Colonic mucosa (tissue), 4 donors: ENCODE measurements around the gene JUN. TPM values are rescaled to one million over a fixed set of nuclear protein-coding genes. Genes with fewer than 3 reads are reported as not detected.
A peak's percentile ranks its signal among the peaks of the same experiment; 100 is the strongest.

Experiments used
- DNase-seq: peaks from one replicate; pipeline ENCODE4 v3.0.0-alpha.2; 2020
- H3K27ac ChIP-seq: fragments of 200-600 bp; one replicate; pipeline ENCODE4 v1.8.0; 2021
- H3K27me3 ChIP-seq: fragments of 200-600 bp; one replicate; pipeline ENCODE4 v1.8.0; 2021
- H3K36me3 ChIP-seq: fragments of 200-600 bp; one replicate; pipeline ENCODE4 v1.8.0; 2021
- H3K4me1 ChIP-seq: fragments of 200-600 bp; one replicate; pipeline ENCODE4 v1.8.0; 2021; ENCODE audit warnings: mild to moderate bottlenecking
- H3K4me3 ChIP-seq: fragments of 200-600 bp; one replicate; pipeline ENCODE4 v1.8.0; 2021
- H3K9ac ChIP-seq, 2 donors: one replicate each; pipeline ENCODE4 v1.7.0; 2013; ENCODE audit warnings: control low read depth in 2 of 2, low read depth in 2 of 2, low read length in 2 of 2
- H3K9me3 ChIP-seq: fragments of 200-600 bp; one replicate; pipeline ENCODE4 v1.8.0; 2021
- CTCF ChIP-seq: fragments of 200-600 bp; IDR thresholded peaks from one replicate; pipeline ENCODE4 v1.8.0; 2022; ENCODE audit warnings: antibody characterized with exemption, mild to moderate bottlenecking
- intact Hi-C: fragments of 100-400 bp; cut with DNase I; formaldehyde crosslinking; loops from one replicate; pipeline ENCODE4 v1.14.1; 2022
- total RNA-seq, 2 donors: library from RNA; stranded (reverse); fragmentation: NEBNext Ultra II Directional in 1 of 2; extraction: Animal tissue kit (Norgen Biotek cat#: 25700) in 1 of 2; gene quantifications; one replicate each; pipeline ENCODE4 v1.2.1, GENCODE V29; 2021
- donor health status: healthy.
- donor health status: DM: no; HTN: no; CAD: no.
- donor health status: DM: no; HTN: no; CAD: no.

Gene JUN
- total RNA-seq, 2 donors from 2014 or later = 94.1 to 137 TPM

- no peaks in the 10 kb centered on the region for H3K4me1 ChIP-seq
- peak overlapping the region; percentile 56 for H3K27ac ChIP-seq
- H3K9ac ChIP-seq = peak overlapping the region in 1 of 2 donors; percentile 46
- intact Hi-C loops = no loop called here
- H3K4me3 ChIP-seq = no peak overlapping the region
- H3K27me3 ChIP-seq = no peaks in the 10 kb centered on the region
- TF ChIP-seq CTCF = no peak
- peak; percentile 94 for DNase-seq
- no peaks in the 10 kb centered on the region for H3K9me3 ChIP-seq
- H3K36me3 ChIP-seq = no peaks in the 10 kb centered on the region
Observed at GRCh38 chr1:58824753-58825389, 41.0 kb upstream of the JUN start.

DNA sequence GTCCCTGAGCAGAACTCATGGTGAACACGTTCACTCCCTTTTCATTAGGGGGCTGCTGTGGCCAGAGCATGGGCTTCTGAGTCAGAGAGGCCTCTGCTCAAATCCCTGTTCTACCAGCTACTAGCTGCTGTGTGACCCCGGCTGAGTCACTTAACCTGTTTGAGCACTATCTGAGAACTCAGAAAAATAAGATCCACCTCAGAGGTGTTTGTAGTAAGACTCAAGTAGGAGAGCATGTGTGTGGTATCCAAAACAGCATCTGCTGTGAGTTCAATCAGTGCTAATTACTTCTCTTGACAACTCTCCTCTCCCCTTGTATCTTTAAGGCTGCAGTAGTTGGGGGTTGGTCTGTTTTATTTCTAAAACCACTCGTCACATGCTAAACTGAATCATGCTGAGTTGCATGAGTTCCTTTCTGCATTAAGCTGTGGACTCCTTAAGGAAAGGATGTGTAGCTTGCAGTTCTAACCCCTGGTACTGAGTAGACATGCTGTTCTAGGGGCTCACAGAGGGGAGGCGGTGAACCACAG, 39.7 kb upstream of the JUN start:
- H3K4me1 ChIP-seq = no peaks in the 10 kb centered on the region
- DNase-seq = no peak

GRCh38 chr1:58821309-58821708, 37.5 kb upstream of the JUN start:
- H3K4me1 ChIP-seq = peaks cover 6% of the 10 kb centered on the region
- no peak overlapping the region for H3K4me3 ChIP-seq
- H3K27ac ChIP-seq = no peak overlapping the region
- no peak for TF ChIP-seq CTCF
- H3K9me3 ChIP-seq = no peaks in the 10 kb centered on the region
- no peak overlapping the region for H3K9ac ChIP-seq
- intact Hi-C loops = no loop called here
- no peak for DNase-seq
- no peaks in the 10 kb centered on the region for H3K36me3 ChIP-seq
- H3K27me3 ChIP-seq = no peaks in the 10 kb centered on the region

More for the DNA sequence above, 39.7 kb upstream of the JUN start:
- Histone ChIP-seq H3K27me3 (no peaks in the 10 kb centered on the region), H3K36me3 (no peaks in the 10 kb centered on the region), H3K9me3 (no peaks in the 10 kb centered on the region), H3K27ac (no peak overlapping the region), H3K4me3 (no peak overlapping the region), H3K9ac (no peak overlapping the region)
- intact Hi-C loops = no loop called here
- TF ChIP-seq CTCF = no peak

DNA sequence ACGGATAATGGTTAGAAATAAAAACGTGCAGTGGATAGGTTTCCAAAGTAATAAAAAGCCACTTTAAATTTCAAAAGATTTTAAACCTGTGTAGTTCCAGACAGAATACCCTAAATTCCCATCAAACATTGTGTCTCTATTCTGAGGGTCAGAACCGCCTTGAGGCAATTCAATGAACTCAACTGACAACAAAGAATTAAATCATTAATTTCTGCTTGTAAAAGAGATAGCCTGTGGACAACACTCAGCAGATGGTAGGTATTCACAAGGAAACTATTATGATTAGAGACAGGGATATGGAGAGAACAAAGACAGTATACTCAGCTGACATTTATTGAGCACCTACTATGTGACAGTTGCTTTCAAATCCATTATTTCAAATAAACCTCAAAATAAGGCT, 35.1 kb upstream of the JUN start:
- Histone ChIP-seq H3K4me1 (peaks cover 6% of the 10 kb centered on the region), H3K27me3 (no peaks in the 10 kb centered on the region), H3K9ac (no peak overlapping the region), H3K9me3 (no peaks in the 10 kb centered on the region), H3K36me3 (no peaks in the 10 kb centered on the region), H3K27ac (no peak overlapping the region), H3K4me3 (no peak overlapping the region)
- no peak for DNase-seq
- intact Hi-C loops = loop anchor here (5.0 kb wide), 1 partner anchor 83 kb away; no protein-coding TSS in a partner anchor
- TF ChIP-seq CTCF = no peak

DNA sequence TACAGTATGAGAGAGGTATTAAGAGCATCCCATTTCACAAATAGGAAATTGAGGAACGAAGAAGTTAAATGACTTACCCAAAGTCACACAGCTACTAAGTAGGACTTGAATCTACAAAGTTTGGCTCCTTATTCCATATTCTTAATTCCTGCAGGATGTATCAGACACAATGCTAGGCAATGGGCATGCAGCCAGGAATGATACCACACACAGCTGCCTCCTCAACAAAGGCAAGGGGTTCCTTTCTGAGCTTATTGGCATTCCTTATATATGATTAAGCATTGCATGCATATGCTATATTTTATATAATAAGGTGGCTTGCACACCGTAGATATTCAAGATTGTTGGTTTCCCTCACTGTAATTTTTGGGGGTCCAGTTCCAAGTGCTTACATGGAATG, 34.2 kb upstream of the JUN start:
- H3K4me1 ChIP-seq = peaks cover 6% of the 10 kb centered on the region
- H3K9ac ChIP-seq = no peak overlapping the region
- H3K9me3 ChIP-seq = no peaks in the 10 kb centered on the region
- H3K4me3 ChIP-seq = no peak overlapping the region
- H3K36me3 ChIP-seq = no peaks in the 10 kb centered on the region
- no peak overlapping the region for H3K27ac ChIP-seq
- H3K27me3 ChIP-seq = no peaks in the 10 kb centered on the region
- no peak for TF ChIP-seq CTCF
- intact Hi-C loops = loop anchor here (5.0 kb wide), 1 partner anchor 84 kb away; no protein-coding TSS in a partner anchor
- DNase-seq = no peak
